CD14-positive monocyte (primary cell): Measurements from ENCODE around the gene TTYH3. TPM values are rescaled to one million over a fixed set of nuclear protein-coding genes. Genes with fewer than 3 reads are reported as not detected.
A peak's percentile ranks its signal among the peaks of the same experiment; 100 is the strongest.

Experiments
- DNase-seq, 3 donors: peaks; one replicate each; pipeline ENCODE4 v3.0.0-alpha.2; 2011 to 2022
- H2AFZ ChIP-seq: 2 replicates; pipeline ENCODE4 v1.6.0; 2012; ENCODE audit warnings: mild to moderate bottlenecking, low read depth, low read length, inconsistent platforms; ENCODE audit not compliant: insufficient read depth, poor library complexity, severe bottlenecking
- H3K27ac ChIP-seq, 2 donors: 1 replicate in 1 of 2; 2 replicates in 1 of 2; pipeline ENCODE4 v1.5.1; 2012 to 2013; ENCODE audit warnings: low read length in 2 of 2, control low read depth in 1 of 2, inconsistent platforms in 1 of 2, low read depth in 1 of 2, mild to moderate bottlenecking in 1 of 2
- H3K27me3 ChIP-seq, 2 donors: one replicate each; pipeline versions ENCODE4 v1.6.0 to v1.6.1; 2011 to 2013; ENCODE audit warnings: low read length in 2 of 2; ENCODE audit not compliant: control insufficient read depth in 2 of 2, insufficient read depth in 2 of 2
- H3K36me3 ChIP-seq, 2 donors: replicated peaks in 1 of 2; 1 replicate in 1 of 2; 2 replicates in 1 of 2; pipeline versions ENCODE4 v1.5.1 to v1.6.1; 2012 to 2013; ENCODE audit warnings: low read length in 2 of 2, control low read depth in 1 of 2, inconsistent platforms in 1 of 2, mild to moderate bottlenecking in 1 of 2; ENCODE audit not compliant: insufficient read depth in 2 of 2, control insufficient read depth in 1 of 2
- H3K4me1 ChIP-seq, 2 donors: 1 replicate in 1 of 2; 2 replicates in 1 of 2; pipeline versions ENCODE4 v1.5.1 to v1.6.1; 2012 to 2013; ENCODE audit warnings: low read length in 2 of 2, control low read depth in 1 of 2, inconsistent platforms in 1 of 2, mild to moderate bottlenecking in 1 of 2, moderate library complexity in 1 of 2; ENCODE audit not compliant: insufficient read depth in 2 of 2, control insufficient read depth in 1 of 2
- H3K4me2 ChIP-seq: replicated peaks from 2 replicates; pipeline ENCODE3; 2012; ENCODE audit warnings: low read length, moderate library complexity, mild to moderate bottlenecking; ENCODE audit not compliant: poor library complexity, severe bottlenecking; ENCODE audit errors: extremely low read depth
- H3K4me3 ChIP-seq, 3 experiments: fragments of 200-600 bp in 1 of 3; sonication (generic) in 1 of 3; replicated peaks in 1 of 3; 1 replicate in 2 of 3; 2 replicates in 1 of 3; pipeline ENCODE4 v1.5.1; 2011 to 2013; ENCODE audit warnings: low read length in 3 of 3, mild to moderate bottlenecking in 3 of 3, control low read depth in 2 of 3, low read depth in 2 of 3, inconsistent platforms in 1 of 3, moderate library complexity in 1 of 3
- H3K79me2 ChIP-seq: 2 replicates; pipeline ENCODE4 v1.6.0; 2012; ENCODE audit warnings: mild to moderate bottlenecking, control low read depth, inconsistent platforms, low read length, moderate library complexity; ENCODE audit not compliant: insufficient read depth
- H3K9ac ChIP-seq: 2 replicates; pipeline ENCODE4 v1.6.0; 2017; ENCODE audit warnings: low read length, mild to moderate bottlenecking; ENCODE audit not compliant: insufficient read depth, poor library complexity, severe bottlenecking
- H3K9me3 ChIP-seq, 2 donors: replicated peaks in 1 of 2; 1 replicate in 1 of 2; 2 replicates in 1 of 2; pipeline versions ENCODE4 v1.5.1 to v1.6.1; 2012 to 2013; ENCODE audit warnings: low read length in 2 of 2, control low read depth in 1 of 2; ENCODE audit not compliant: control insufficient read depth in 1 of 2, insufficient read depth in 1 of 2
- H4K20me1 ChIP-seq: 2 replicates; pipeline ENCODE4 v1.6.0; 2012; ENCODE audit warnings: mild to moderate bottlenecking, low read length, control low read depth, moderate library complexity; ENCODE audit not compliant: insufficient read depth
- H3K27ac Mint-ChIP-seq, 7 donors: one replicate each; pipeline ENCODE4 v1.8.0; 2020; ENCODE audit warnings: mild to moderate bottlenecking in 7 of 7, mixed read lengths in 7 of 7, moderate library complexity in 6 of 7, inconsistent platforms in 2 of 7
- H3K27me3 Mint-ChIP-seq, 3 donors: one replicate each; pipeline ENCODE4 v1.8.0; 2021 to 2022; ENCODE audit warnings: low read depth in 3 of 3, mild to moderate bottlenecking in 3 of 3, mixed read lengths in 3 of 3, moderate library complexity in 3 of 3, inconsistent platforms in 1 of 3
- H3K36me3 Mint-ChIP-seq, 2 donors: one replicate each; pipeline ENCODE4 v1.8.0; 2020; ENCODE audit warnings: mixed read lengths in 2 of 2, inconsistent platforms in 1 of 2, mild to moderate bottlenecking in 1 of 2
- H3K4me1 Mint-ChIP-seq: one replicate; pipeline ENCODE4 v1.8.0; 2020; ENCODE audit warnings: mild to moderate bottlenecking, mixed read lengths
- H3K4me3 Mint-ChIP-seq, 2 donors: one replicate each; pipeline ENCODE4 v1.8.0; 2020; ENCODE audit warnings: mild to moderate bottlenecking in 2 of 2, mixed read lengths in 2 of 2, moderate library complexity in 1 of 2
- H3K9me3 Mint-ChIP-seq, 7 donors: one replicate each; pipeline ENCODE4 v1.8.0; 2020 to 2022; ENCODE audit warnings: mixed read lengths in 7 of 7, mild to moderate bottlenecking in 6 of 7, moderate library complexity in 6 of 7, inconsistent platforms in 2 of 7
- WGBS: methylation state at CpG from one replicate; pipeline ENCODE4 v1.1.5; 2013; ENCODE audit warnings: missing lambda C conversion rate; ENCODE audit not compliant: insufficient coverage; 5-methylcytosine and 5-hydroxymethylcytosine counted together
- intact Hi-C, 2 donors: fragments of 100-400 bp; cut with micrococcal nuclease; formaldehyde crosslinking; loops; one replicate each; pipeline versions ENCODE4 v1.15.0 to v1.15.1; 2023
- polyA plus RNA-seq, 3 donors: library from polyadenylated mRNA; depleted of rRNA in 1 of 3; unstranded in 2 of 3; stranded (reverse) in 1 of 3; fragments of 300-500 nt in 2 of 3; fragments of >200 nt in 1 of 3; fragmentation: Illumina TruSeq in 2 of 3; gene quantifications; 1 replicate in 2 of 3; 2 replicates in 1 of 3; pipeline ENCODE4 v1.2.3, GENCODE V29; 2012 to 2021
- TF ChIP-seq, protein P1 (sequence below): fragments of 200-600 bp; IDR thresholded peaks from one replicate; pipeline ENCODE4 v1.8.0; 2022; ENCODE audit warnings: antibody characterized with exemption, mild to moderate bottlenecking

TTYH3 gene
- polyA plus RNA-seq, 3 donors = 13.4 to 73.5 (median 17.4) TPM

DNA sequence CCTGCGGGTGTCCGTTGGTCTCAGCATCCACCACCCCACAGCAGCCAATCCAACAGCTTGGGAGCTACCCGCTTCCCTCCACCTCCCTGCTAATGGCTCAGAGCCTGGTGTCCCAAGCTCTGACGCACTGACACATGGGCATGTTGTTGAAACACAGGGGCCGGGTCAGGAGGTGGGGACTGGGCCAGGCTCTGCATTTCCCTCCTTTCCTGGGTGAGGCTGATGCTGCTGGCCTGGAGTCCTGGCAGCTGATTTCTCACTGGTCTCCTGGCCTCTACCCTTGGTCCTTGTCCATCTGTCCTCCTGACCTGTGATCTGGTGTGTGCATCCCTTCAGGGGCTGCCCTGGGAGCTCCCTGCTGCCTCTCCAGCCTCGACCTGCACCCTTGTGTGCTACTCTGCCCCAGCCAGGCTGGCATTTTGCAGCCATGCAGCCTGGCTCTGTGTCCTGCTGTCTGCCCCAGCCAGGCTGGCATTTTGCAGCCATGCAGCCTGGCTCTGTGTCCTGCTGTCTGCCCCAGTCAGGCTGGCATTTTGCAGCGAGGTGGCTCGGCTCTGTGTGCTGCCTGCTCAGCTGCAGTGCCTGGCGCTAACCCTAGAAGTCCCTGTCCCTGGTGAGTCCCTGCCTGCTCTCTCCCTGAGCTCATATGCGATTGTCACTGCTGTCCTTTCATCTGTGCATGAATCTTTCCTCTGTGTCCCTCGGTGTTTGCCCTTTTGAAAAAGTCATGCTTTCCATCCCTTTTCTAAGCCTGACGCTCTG lies 70.2 kb downstream of the TTYH3 start:
- H3K36me3 ChIP-seq = no peaks in the 10 kb centered on the region
- H3K27me3 ChIP-seq = peaks cover 0 to 15% of the 10 kb centered on the region in 2 donors
- Mint-ChIP-seq H3K4me1 (peaks cover 13% of the 10 kb centered on the region), H3K27me3 (peaks cover 25 to 43% (median 35%) of the 10 kb centered on the region in 3 donors), H3K9me3 (peaks cover 0 to 4% (median 0%) of the 10 kb centered on the region in 7 donors), H3K36me3 (no peaks in the 10 kb centered on the region), H3K4me3 (no peak overlapping the region), H3K27ac (peak overlapping the region in 1 of 7 donors; percentile 66)
- TF ChIP-seq, protein P1, sequence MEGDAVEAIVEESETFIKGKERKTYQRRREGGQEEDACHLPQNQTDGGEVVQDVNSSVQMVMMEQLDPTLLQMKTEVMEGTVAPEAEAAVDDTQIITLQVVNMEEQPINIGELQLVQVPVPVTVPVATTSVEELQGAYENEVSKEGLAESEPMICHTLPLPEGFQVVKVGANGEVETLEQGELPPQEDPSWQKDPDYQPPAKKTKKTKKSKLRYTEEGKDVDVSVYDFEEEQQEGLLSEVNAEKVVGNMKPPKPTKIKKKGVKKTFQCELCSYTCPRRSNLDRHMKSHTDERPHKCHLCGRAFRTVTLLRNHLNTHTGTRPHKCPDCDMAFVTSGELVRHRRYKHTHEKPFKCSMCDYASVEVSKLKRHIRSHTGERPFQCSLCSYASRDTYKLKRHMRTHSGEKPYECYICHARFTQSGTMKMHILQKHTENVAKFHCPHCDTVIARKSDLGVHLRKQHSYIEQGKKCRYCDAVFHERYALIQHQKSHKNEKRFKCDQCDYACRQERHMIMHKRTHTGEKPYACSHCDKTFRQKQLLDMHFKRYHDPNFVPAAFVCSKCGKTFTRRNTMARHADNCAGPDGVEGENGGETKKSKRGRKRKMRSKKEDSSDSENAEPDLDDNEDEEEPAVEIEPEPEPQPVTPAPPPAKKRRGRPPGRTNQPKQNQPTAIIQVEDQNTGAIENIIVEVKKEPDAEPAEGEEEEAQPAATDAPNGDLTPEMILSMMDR = no peak
- H3K27ac ChIP-seq = no peak overlapping the region
- WGBS = 91% methylated on average over 12 of the region's 12 CpGs
- no peaks in the 10 kb centered on the region for H4K20me1 ChIP-seq
- H3K9me3 ChIP-seq = no peaks in the 10 kb centered on the region
- H3K79me2 ChIP-seq = no peaks in the 10 kb centered on the region
- peak in 1 of 3 donors; percentile 47 for DNase-seq
- no peak overlapping the region for H3K4me3 ChIP-seq
- intact Hi-C loops = no loop called here
- H2AFZ ChIP-seq = no peak overlapping the region
- H3K4me2 ChIP-seq = no peak overlapping the region
- peaks cover 15 to 18% of the 10 kb centered on the region in 2 donors for H3K4me1 ChIP-seq
- H3K9ac ChIP-seq = no peak overlapping the region

DNA sequence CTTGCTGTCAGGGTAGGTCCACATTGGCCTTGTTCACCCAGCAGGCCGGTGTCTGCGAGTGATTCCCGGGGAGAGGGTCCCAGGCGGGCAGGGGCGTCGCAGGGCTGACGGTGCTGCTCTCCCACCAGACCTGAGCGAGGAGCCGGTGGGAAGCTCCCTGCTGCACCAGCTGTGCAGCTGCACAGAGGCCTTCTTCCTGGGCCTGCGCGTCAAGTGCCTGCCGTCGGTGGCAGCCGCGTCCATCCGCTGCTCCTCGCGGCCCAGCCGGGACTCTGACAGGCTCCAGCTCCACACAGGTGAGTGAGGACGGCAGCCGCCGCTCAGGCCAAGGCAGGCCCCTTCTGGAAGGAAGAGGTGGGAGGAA lies 70.8 kb downstream of the TTYH3 start:
- peaks cover 13% of the 10 kb centered on the region for H3K4me1 Mint-ChIP-seq
- no peak overlapping the region for H3K4me2 ChIP-seq
- peak overlapping the region in 1 of 7 donors; percentile 76 for H3K27ac Mint-ChIP-seq
- H3K9me3 ChIP-seq = no peaks in the 10 kb centered on the region
- intact Hi-C loops = no loop called here
- no peak overlapping the region for H3K4me3 Mint-ChIP-seq
- no peak overlapping the region for H3K27ac ChIP-seq
- no peak for DNase-seq
- no peaks in the 10 kb centered on the region for H3K79me2 ChIP-seq
- no peak overlapping the region for H3K9ac ChIP-seq
- TF ChIP-seq, protein P1 = no peak
- no peaks in the 10 kb centered on the region for H3K36me3 ChIP-seq
- no peak overlapping the region for H2AFZ ChIP-seq
- 96% methylated on average over 22 of the region's 22 CpGs for WGBS
- no peaks in the 10 kb centered on the region for H3K36me3 Mint-ChIP-seq
- H3K4me3 ChIP-seq = no peak overlapping the region
- peaks cover 9 to 13% of the 10 kb centered on the region in 2 donors for H3K4me1 ChIP-seq
- peaks cover 0 to 15% of the 10 kb centered on the region in 2 donors for H3K27me3 ChIP-seq
- H3K9me3 Mint-ChIP-seq = peaks cover 0 to 4% (median 0%) of the 10 kb centered on the region in 7 donors
- H4K20me1 ChIP-seq = no peaks in the 10 kb centered on the region
- H3K27me3 Mint-ChIP-seq = peaks cover 25 to 41% (median 35%) of the 10 kb centered on the region in 3 donors
